ENCODE results near the gene ZBTB42.

The ZBTB42 gene

GRCh38 chr14:104784218-104784568, 16.7 kb upstream of the ZBTB42 start:
- DNase-seq = no peak

GRCh38 chr14:104784846-104785707, 15.8 kb upstream of the ZBTB42 start:
- no peak for DNase-seq

- no peak for DNase-seq
These were observed 15.2 kb upstream of the ZBTB42 start for GRCh38 chr14:104785708-104786080.

- no peak for DNase-seq
These were observed 14.8 kb upstream of the ZBTB42 start for GRCh38 chr14:104786091-104786586.

- DNase-seq = no peak
These were observed 13.9 kb upstream of the ZBTB42 start for GRCh38 chr14:104786726-104787675.

GRCh38 chr14:104787736-104788135, 13.2 kb upstream of the ZBTB42 start:
- no peak for DNase-seq

GRCh38 chr14:104788161-104788818, 12.6 kb upstream of the ZBTB42 start:
- no peak for DNase-seq

GRCh38 chr14:104788873-104789663, 11.8 kb upstream of the ZBTB42 start:
- no peak for DNase-seq

- no peak for DNase-seq
These were observed 10.9 kb upstream of the ZBTB42 start for GRCh38 chr14:104789752-104790743.

GRCh38 chr14:104791425-104791824, 9.5 kb upstream of the ZBTB42 start:
- no peak for DNase-seq

- DNase-seq = no peak
These were observed 8.6 kb upstream of the ZBTB42 start for GRCh38 chr14:104792101-104792884.

- no peak for DNase-seq
These were observed 7.8 kb upstream of the ZBTB42 start for GRCh38 chr14:104792945-104793702.

- DNase-seq = no peak
These were observed 7.3 kb upstream of the ZBTB42 start for GRCh38 chr14:104793703-104793959.

- DNase-seq = peak; percentile 42
These were observed 6.8 kb upstream of the ZBTB42 start for GRCh38 chr14:104794099-104794498.

- DNase-seq = no peak
These were observed 6.3 kb upstream of the ZBTB42 start for GRCh38 chr14:104794631-104794992.

GRCh38 chr14:104794993-104795780, 5.7 kb upstream of the ZBTB42 start, which contains the start of gene AKT1:
Gene AKT1 (minus strand): TSS chr14:104795748. CDS start chr14:104792643, 3,105 bp downstream.
- DNase-seq = no peak

GRCh38 chr14:104795781-104796686, 4.9 kb upstream of the ZBTB42 start:
- DNase-seq = peak; percentile 57

- DNase-seq = no peak
These were observed 4.2 kb upstream of the ZBTB42 start for GRCh38 chr14:104796687-104797081.

Data from activated naive CD4-positive, alpha-beta T cell treated with Interleukin-2 at 50 U/mL for 16 hours (primary cell).